ENCODE data around the gene SGTB.

SGTB gene

GRCh38 chr5:65646938-65647337, 75.0 kb downstream of the SGTB start:
- H3K27ac ChIP-seq = no peak overlapping the region
- no peaks in the 10 kb centered on the region for H3K4me1 ChIP-seq (ENCODE audit: control insufficient read depth in 1 of 2, insufficient read depth in 1 of 2, low read depth in 1 of 2, low read length in 1 of 2)
- no peak for TF ChIP-seq CTCF (IDR thresholded peaks at IDR 0.05)
- H3K27me3 ChIP-seq = no peaks in the 10 kb centered on the region
- no peak overlapping the region for H3K4me3 ChIP-seq (ENCODE audit: low read depth in 1 of 2, low read length in 1 of 2)
- H3K36me3 ChIP-seq = peaks cover 12% of the 10 kb centered on the region
- H3K9me3 ChIP-seq = no peaks in the 10 kb centered on the region

GRCh38 chr5:65640240-65640639, 81.7 kb downstream of the SGTB start:
- TF ChIP-seq CTCF (IDR thresholded peaks at IDR 0.05) = no peak
- no peak overlapping the region for H3K4me3 ChIP-seq (ENCODE audit: low read depth in 1 of 2, low read length in 1 of 2)
- H3K27ac ChIP-seq = no peak overlapping the region
- H3K4me1 ChIP-seq (ENCODE audit: control insufficient read depth in 1 of 2, insufficient read depth in 1 of 2, low read depth in 1 of 2, low read length in 1 of 2) = no peaks in the 10 kb centered on the region
- no peaks in the 10 kb centered on the region for H3K9me3 ChIP-seq
- H3K27me3 ChIP-seq = no peaks in the 10 kb centered on the region
- H3K36me3 ChIP-seq = peaks cover 36% of the 10 kb centered on the region

- no peak for TF ChIP-seq CTCF (IDR thresholded peaks at IDR 0.05)
- Histone ChIP-seq H3K9me3 (no peaks in the 10 kb centered on the region), H3K36me3 (peaks cover 19% of the 10 kb centered on the region), H3K27ac (no peak overlapping the region), H3K27me3 (no peaks in the 10 kb centered on the region), H3K4me3 (ENCODE audit: low read depth in 1 of 2, low read length in 1 of 2) (no peak overlapping the region), H3K4me1 (ENCODE audit: control insufficient read depth in 1 of 2, insufficient read depth in 1 of 2, low read depth in 1 of 2, low read length in 1 of 2) (peaks cover 1 to 3% of the 10 kb centered on the region in 2 experiments)
Observed at GRCh38 chr5:65630981-65631380, 90.9 kb downstream of the SGTB start.

GRCh38 chr5:65625743-65626142, 96.2 kb downstream of the SGTB start:
- peak overlapping the region; percentile 89 for H3K27ac ChIP-seq
- TF ChIP-seq CTCF (IDR thresholded peaks at IDR 0.05) = no peak

GRCh38 chr5:65624571-65625555, 97.0 kb downstream of the SGTB start, which contains the start of the genes SHLD3 and TRAPPC13:
TSS of gene SHLD3 (plus strand) at chr5:65625027. CDS start at chr5:65629588, 4,561 bp downstream.
TSS of gene TRAPPC13 (plus strand) at chr5:65625027. CDS start at chr5:65625061, 34 bp downstream.
- TF ChIP-seq CTCF (IDR thresholded peaks at IDR 0.05) = peak; percentile 26
- Histone ChIP-seq H3K36me3 (peaks cover 14% of the 10 kb centered on the region), H3K9me3 (no peaks in the 10 kb centered on the region), H3K4me3 (ENCODE audit: low read depth in 1 of 2, low read length in 1 of 2) (peak within 1 kb of the TSS; percentile 87 to 91), H3K27me3 (no peaks in the 10 kb centered on the region), H3K27ac (peak within 1 kb of the TSS; percentile 89), H3K4me1 (ENCODE audit: control insufficient read depth in 1 of 2, insufficient read depth in 1 of 2, low read depth in 1 of 2, low read length in 1 of 2) (peaks cover 33% of the 10 kb centered on the region in 2 experiments)

More at GRCh38 chr5:65625743-65626142, 96.2 kb downstream of the SGTB start:
- Histone ChIP-seq H3K36me3 (peaks cover 16% of the 10 kb centered on the region), H3K4me1 (ENCODE audit: control insufficient read depth in 1 of 2, insufficient read depth in 1 of 2, low read depth in 1 of 2, low read length in 1 of 2) (peaks cover 33% of the 10 kb centered on the region in 2 experiments), H3K9me3 (no peaks in the 10 kb centered on the region), H3K27me3 (no peaks in the 10 kb centered on the region), H3K4me3 (ENCODE audit: low read depth in 1 of 2, low read length in 1 of 2) (peak overlapping the region; percentile 87 to 91)

Measured in neutrophil (primary cell).